Activated CD8-positive, alpha-beta T cell treated with anti-CD3 and anti-CD28 coated beads, Interleukin-2, amount 10 ng/mL, durations not matched to agents 7 days and 5 days (primary cell): Measurements from ENCODE around the gene SIGLEC8. TPM values are rescaled to one million over a fixed set of nuclear protein-coding genes. Genes with fewer than 3 reads are reported as not detected.
A peak's percentile ranks its signal among the peaks of the same experiment; 100 is the strongest.
"Not testable (repeated sequence)": the region's sequence is repeated elsewhere in the genome, so short reads cannot be mapped to it uniquely, and the experiment has no call there.

Experiments used
- ATAC-seq: fragments of 150-1000 bp; cut with Tn5 transposase; one replicate; pipeline ENCODE4 v1.10.0; 2021; ENCODE audit warnings: moderate library complexity
- CTCF ChIA-PET: fragments of 350-600 bp; sonication (Branson Sonifier 250); formaldehyde crosslinking; loops from one replicate; lab custom pipeline; 2021; ENCODE audit warnings: antibody characterized with exemption; lab: Charles Lee
- POLR2A ChIA-PET: fragments of 350-600 bp; sonication (Branson Sonifier 250); formaldehyde crosslinking; loops from one replicate; lab custom pipeline; 2021; ENCODE audit warnings: antibody characterized with exemption; lab: Charles Lee
- DNase-seq: peaks from one replicate; pipeline ENCODE4 v3.0.0-alpha.2; 2020
- H3K27ac Mint-ChIP-seq: one replicate; pipeline ENCODE4 v1.8.0; 2021; ENCODE audit warnings: mild to moderate bottlenecking, mixed read lengths
- H3K27me3 Mint-ChIP-seq: one replicate; pipeline ENCODE4 v1.8.0; 2021; ENCODE audit warnings: low read depth, mixed read lengths
- H3K36me3 Mint-ChIP-seq: one replicate; pipeline ENCODE4 v1.8.0; 2021; ENCODE audit warnings: low read depth, mixed read lengths
- H3K4me1 Mint-ChIP-seq: one replicate; pipeline ENCODE4 v1.8.0; 2021; ENCODE audit warnings: low read depth, mixed read lengths
- H3K4me3 Mint-ChIP-seq: one replicate; pipeline ENCODE4 v1.8.0; 2021; ENCODE audit warnings: mild to moderate bottlenecking, mixed read lengths
- H3K9me3 Mint-ChIP-seq: one replicate; pipeline ENCODE4 v1.8.0; 2022; ENCODE audit warnings: mixed read lengths; ENCODE audit not compliant: insufficient read depth
- total RNA-seq, 2 experiments: library from RNA; stranded (reverse); gene quantifications; one replicate each; pipeline ENCODE4 v1.2.3, GENCODE V29; 2021

The SIGLEC8 gene
- total RNA-seq, 2 experiments from 2014 or later, result not detected

DNA sequence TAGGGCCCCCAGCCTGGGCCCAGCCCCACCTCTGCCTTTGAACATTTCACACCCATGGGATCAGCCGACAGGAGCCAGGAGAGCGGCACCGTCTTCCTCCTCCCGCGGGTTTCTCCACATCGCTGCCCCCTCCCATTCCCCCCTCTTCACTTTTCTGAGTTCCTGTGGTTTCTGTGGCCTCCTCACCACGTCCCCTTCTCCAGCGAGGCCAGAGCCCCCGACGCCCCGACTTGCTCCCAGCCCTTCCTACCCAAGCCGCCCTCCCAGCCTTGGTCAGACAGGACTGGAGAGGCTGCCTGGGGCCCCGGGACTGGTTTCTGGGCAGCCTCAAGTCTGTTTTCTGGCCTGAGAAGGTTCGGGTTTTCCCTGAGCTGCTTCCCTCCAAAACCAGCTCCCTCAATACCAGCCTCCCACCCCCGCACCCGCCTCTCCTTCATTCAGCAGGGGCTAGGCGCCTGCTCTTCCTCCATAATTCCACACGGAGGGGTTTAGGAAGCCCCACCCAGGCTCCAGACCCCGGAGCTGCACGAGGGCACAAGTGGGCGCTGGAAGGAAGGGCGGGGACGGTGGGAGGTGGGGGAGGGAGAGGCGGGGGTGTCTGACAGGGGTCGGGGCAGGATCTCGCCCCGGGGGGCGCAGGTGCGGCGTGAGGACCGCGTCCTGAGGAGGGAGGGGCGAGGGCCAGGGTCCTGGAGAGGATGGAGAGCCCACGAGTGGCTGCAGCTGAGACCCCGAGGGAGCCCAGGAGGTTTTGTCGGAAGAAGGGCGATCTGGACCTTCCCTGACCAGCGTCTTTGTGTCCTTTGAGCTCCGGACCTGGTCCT lies 36.8 kb downstream of the SIGLEC8 start:
- Mint-ChIP-seq H3K9me3 (no peaks in the 10 kb centered on the region), H3K27me3 (peaks cover 19% of the 10 kb centered on the region), H3K36me3 (no peaks in the 10 kb centered on the region), H3K4me1 (peaks cover 23% of the 10 kb centered on the region), H3K27ac (no peak overlapping the region), H3K4me3 (no peak overlapping the region)
- no peak for DNase-seq
- ChIA-PET POLR2A (no interaction called here), CTCF (interaction anchor here (0.5 to 6.7 kb wide), 21 partner anchors 11 to 240 kb away, joined by 3 to 74 read pairs (median 4); partner anchors contain the start of gene NKG7)
- no peak for ATAC-seq

DNA sequence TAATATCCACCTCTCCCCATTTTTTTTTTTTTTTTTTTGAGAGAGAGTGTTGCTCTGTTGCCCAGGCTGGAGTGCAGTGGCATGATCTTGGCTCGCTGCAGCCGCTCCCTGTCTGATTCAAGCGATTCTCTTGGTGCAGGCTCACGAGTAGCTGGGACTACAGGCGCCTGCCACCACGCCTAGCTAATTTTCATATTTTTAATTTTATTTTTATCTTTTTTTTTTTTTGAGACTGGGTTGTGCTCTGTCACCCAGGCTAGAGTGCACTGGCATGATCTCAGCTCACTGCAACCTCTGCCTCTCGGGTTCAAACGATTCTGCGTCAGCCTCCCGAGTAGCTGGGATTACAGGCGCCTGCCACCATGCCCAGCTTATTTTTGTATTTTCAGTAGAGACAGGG lies 37.7 kb downstream of the SIGLEC8 start:
- CTCF ChIA-PET, result interaction anchor here (0.7 to 6.7 kb wide), 9 partner anchors 9 to 221 kb away, joined by 3 to 74 read pairs (median 5); no protein-coding TSS in a partner anchor
- DNase-seq, H3K9me3 Mint-ChIP-seq, POLR2A ChIA-PET, ATAC-seq, H3K36me3 Mint-ChIP-seq, H3K4me3 Mint-ChIP-seq, H3K27ac Mint-ChIP-seq: not testable (repeated sequence)
- H3K27me3 Mint-ChIP-seq, result peaks cover 16% of the 10 kb centered on the region
- H3K4me1 Mint-ChIP-seq, result peaks cover 23% of the 10 kb centered on the region

DNA sequence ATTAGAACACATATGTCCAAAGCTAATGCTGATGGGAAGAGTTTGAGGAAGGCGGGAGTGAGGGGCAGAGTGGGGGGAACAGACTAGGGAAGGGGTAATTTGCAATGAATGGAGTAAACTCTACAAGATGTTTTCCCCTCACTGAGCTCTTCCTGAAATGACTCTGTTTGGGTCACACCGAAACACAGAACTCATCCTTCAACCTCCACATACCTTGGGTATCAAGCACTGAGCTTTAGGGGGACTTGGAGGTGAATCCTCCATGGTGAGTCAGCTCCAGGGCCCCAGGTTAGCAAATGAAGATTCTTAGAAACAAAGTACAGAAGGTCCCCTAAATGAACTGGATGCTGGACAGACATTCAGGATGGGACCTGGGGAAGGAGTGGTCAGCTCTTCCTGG lies 39.5 kb downstream of the SIGLEC8 start:
- no peak for ATAC-seq
- Mint-ChIP-seq H3K27ac (no peak overlapping the region), H3K4me3 (no peak overlapping the region), H3K27me3 (peaks cover 16% of the 10 kb centered on the region), H3K36me3 (no peaks in the 10 kb centered on the region), H3K9me3 (no peaks in the 10 kb centered on the region), H3K4me1 (peaks cover 23% of the 10 kb centered on the region)
- no peak for DNase-seq
- CTCF ChIA-PET, result interaction anchor here (1.1 to 6.7 kb wide), 4 partner anchors 10 to 238 kb away, joined by 3 to 74 read pairs (median 5); no protein-coding TSS in a partner anchor
- POLR2A ChIA-PET, result interaction anchor here (2.2 kb wide), 1 partner anchor 24 kb away, joined by 11 read pairs; no protein-coding TSS in a partner anchor

DNA sequence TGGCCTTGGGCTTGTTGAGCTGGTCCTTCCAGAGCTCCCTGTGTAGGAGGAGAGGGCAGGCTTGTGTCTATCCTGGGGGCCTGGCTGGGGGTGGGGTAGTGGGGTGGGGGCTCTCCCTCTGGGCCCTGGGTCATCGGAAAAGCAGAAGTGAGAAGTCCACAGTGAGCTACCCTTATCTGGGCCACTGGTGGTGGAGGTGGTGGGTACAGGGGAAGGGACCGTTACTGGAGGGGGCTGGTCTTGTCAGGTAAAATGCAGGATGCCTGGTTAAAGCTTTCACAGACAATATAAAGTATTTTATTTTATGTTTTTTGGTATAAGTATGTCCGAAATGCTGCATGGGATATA lies 40.5 kb downstream of the SIGLEC8 start:
- ATAC-seq, result no peak
- ChIA-PET CTCF (interaction anchor here (0.6 to 6.7 kb wide), 9 partner anchors 19 to 242 kb away, joined by 3 to 74 read pairs (median 5); no protein-coding TSS in a partner anchor), POLR2A (interaction anchor here (1.2 to 2.2 kb wide), 2 partner anchors 10 to 23 kb away, joined by 3 to 11 read pairs; no protein-coding TSS in a partner anchor)
- H3K4me1 Mint-ChIP-seq, result peaks cover 23% of the 10 kb centered on the region
- peaks cover 14% of the 10 kb centered on the region for H3K27me3 Mint-ChIP-seq
- H3K27ac Mint-ChIP-seq, result no peak overlapping the region
- no peak overlapping the region for H3K4me3 Mint-ChIP-seq
- H3K9me3 Mint-ChIP-seq, result no peaks in the 10 kb centered on the region
- DNase-seq, result no peak
- H3K36me3 Mint-ChIP-seq, result no peaks in the 10 kb centered on the region

DNA sequence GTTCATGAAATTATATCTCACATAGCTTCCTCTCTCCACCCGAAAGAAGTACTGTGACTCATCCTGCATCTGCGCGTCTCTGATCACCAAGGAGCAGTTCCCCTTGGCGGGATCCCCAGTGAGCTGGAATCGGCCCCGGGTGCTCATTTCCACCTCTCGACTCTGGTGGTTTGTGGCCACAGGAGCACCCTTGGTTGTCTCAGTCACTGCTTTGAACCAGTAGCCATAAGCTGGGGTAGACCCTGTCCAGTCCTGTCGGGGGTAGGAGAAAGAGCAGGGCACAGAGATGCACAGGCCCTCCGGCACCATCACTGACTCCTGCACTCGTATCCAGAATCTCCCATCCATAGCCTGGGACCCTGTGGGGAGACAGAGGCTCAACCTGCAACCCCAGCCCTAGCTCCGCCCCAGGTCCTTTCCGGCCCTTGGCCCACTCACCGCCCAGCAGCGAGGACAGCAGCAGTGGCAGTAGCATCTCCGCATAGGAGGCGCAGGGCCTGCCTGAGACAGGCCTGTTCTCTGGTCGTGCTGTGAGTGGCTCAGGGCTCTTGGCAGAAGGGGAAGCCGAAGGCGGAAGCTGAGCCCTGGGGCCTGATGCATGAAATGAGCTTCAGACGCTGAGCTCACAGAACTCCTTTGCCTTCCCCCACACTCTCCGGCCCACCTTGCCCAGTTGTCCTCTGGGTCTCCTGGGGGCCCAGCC lies 41.0 kb downstream of the SIGLEC8 start, which contains the start of gene SIGLEC10:
SIGLEC10 (minus strand) TSS at position 536 of the 703 bp plus-strand sequence; CDS start at position 475, 61 bp downstream.
- Mint-ChIP-seq H3K9me3 (no peaks in the 10 kb centered on the region), H3K4me1 (peaks cover 23% of the 10 kb centered on the region), H3K36me3 (no peaks in the 10 kb centered on the region), H3K4me3 (peak within 1 kb of the TSS; percentile 40), H3K27ac (no peak within 1 kb of the TSS), H3K27me3 (peaks cover 14% of the 10 kb centered on the region)
- DNase-seq (peak; percentile 50), ATAC-seq (peak; percentile 67)
- ChIA-PET CTCF (interaction anchor here (0.6 to 6.7 kb wide), 10 partner anchors 19 to 244 kb away, joined by 3 to 74 read pairs (median 3); no protein-coding TSS in a partner anchor), POLR2A (interaction anchor here (1.2 to 2.2 kb wide), 2 partner anchors 10 to 22 kb away, joined by 3 to 11 read pairs; no protein-coding TSS in a partner anchor)

DNA sequence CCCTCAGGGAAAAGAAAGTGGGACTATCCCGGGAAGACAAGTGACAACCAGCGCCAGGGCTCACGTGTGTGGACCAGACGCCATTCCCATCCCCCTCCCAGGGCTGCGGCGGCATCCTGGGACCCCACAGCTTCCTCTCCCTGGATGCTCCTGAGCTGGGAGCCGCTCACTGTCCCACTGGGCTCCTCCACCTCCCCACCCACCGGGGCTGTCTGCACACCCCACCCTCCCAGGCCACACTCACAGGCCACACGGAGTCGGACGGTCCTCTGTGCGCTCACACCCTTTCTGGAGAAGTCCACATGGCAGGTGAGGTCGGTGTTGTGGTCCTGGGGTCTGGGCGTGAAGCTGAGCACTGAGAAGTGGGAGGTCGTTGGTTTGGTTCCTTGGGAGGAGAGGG lies 41.8 kb downstream of the SIGLEC8 start:
- not testable (repeated sequence) for H3K36me3 Mint-ChIP-seq, ATAC-seq, H3K9me3 Mint-ChIP-seq, H3K4me3 Mint-ChIP-seq, DNase-seq, H3K27ac Mint-ChIP-seq
- ChIA-PET POLR2A (interaction anchor here (2.2 kb wide), 1 partner anchor 22 kb away, joined by 11 read pairs; no protein-coding TSS in a partner anchor), CTCF (interaction anchor here (1.0 to 6.7 kb wide), 5 partner anchors 18 to 245 kb away, joined by 3 to 74 read pairs (median 5); no protein-coding TSS in a partner anchor)
- Mint-ChIP-seq H3K27me3 (peaks cover 11% of the 10 kb centered on the region), H3K4me1 (peaks cover 20% of the 10 kb centered on the region)

DNA sequence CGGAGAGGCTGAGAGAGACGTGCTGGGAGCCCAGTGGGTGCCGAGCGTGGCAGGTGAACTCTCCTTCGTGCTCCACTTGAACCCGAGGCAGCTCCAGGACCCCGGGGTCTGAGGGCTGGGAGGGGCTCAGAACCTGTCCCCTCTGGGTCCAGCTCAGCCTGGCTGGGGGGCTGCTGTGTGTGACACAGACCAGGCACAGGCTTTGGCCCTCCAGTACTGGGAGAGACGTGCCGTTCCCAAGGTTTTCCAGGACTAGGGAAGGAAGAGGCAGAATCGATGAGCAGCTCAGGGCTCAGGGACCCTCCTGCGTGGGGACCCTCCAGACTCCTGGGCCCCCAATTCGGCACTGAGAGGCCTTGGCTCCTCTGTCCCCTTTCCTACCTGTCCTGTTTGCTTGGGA lies 43.1 kb downstream of the SIGLEC8 start:
- Mint-ChIP-seq H3K27ac (no peak overlapping the region), H3K4me1 (peaks cover 14% of the 10 kb centered on the region), H3K4me3 (no peak overlapping the region), H3K36me3 (no peaks in the 10 kb centered on the region), H3K9me3 (no peaks in the 10 kb centered on the region), H3K27me3 (peaks cover 11% of the 10 kb centered on the region)
- CTCF ChIA-PET, result no interaction called here
- DNase-seq (no peak), ATAC-seq (no peak)
- POLR2A ChIA-PET, result no interaction called here

DNA sequence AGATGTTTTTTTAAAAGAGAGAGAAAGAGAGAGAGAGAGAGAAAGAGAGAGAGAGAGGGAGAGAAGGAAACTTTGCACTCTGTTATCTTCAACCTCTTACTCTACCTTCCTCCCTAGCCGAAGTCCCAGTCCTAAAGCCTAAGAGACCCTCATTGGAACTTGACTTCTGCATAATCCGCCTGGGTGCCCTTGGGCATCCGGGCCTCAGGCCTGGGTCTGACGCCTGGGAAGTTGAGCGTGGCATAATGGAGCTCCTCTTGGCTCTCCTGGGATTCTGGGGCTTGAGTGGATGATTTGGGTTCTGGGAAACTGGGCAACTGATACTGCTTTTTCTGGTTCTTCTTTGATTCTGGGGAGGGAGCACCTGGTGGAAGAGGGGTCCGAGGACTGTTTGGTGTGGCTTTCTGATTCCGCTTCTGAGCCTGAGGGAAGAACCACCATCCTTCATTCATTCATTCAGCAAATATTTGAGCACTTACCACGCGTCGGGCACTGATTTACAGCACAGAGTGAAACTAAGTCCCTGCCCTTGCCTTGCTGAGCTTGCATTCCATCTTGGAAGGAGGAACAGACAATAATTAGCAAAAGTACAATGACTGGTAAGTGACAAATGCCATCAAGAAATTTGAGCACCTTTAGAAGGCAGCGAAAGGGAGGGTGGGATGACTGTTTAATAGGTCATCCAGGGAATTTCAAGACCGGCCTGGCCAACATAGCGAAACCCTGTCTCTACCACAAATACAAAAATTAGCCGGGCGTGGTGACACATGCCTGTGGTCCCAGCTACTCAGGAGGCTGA lies 47.1 kb downstream of the SIGLEC8 start:
- DNase-seq (no peak), ATAC-seq (no peak)
- Mint-ChIP-seq H3K27ac (no peak overlapping the region), H3K36me3 (no peaks in the 10 kb centered on the region), H3K9me3 (no peaks in the 10 kb centered on the region), H3K4me3 (no peak overlapping the region), H3K27me3 (peaks cover 3% of the 10 kb centered on the region), H3K4me1 (peaks cover 8% of the 10 kb centered on the region)
- POLR2A ChIA-PET, result no interaction called here
- CTCF ChIA-PET, result interaction anchor here (1.0 to 5.0 kb wide), 2 partner anchors 11 to 13 kb away, joined by 3 to 28 read pairs; no protein-coding TSS in a partner anchor

DNA sequence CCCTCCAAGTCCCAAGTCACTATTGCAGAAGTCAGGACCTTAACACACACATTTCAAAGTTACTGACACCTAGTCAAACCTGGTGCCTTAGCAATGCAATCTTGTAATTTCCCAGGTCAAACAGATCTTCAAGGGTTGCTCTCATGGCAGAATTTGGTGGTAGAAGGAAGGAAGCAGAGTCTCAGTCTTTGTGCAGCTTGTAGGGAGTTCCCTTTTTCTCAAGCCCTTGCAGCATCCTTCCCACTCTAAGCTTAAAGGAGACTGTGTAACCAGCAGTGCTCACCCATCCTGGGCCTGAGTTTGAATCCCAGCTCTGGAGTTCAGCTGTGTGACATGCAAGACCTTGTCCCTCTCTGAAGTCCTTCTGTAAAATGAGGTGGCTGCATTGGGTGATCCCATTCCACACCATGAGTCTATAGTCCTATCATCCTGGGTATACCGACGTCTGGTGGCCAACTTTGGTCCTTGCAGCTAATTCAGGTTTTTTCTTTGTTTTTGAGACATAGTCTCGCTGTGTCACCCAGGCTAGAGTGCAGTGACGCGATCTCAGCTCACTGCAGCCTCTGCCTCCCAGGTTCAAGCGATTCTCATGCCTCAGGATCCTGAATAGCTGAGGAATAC lies 50.6 kb downstream of the SIGLEC8 start:
- ChIA-PET POLR2A (no interaction called here), CTCF (interaction anchor here (1.0 to 5.0 kb wide), 13 partner anchors 10 to 148 kb away, joined by 3 to 28 read pairs (median 4); no protein-coding TSS in a partner anchor)
- Mint-ChIP-seq H3K4me1 (peaks cover 8% of the 10 kb centered on the region), H3K36me3 (peaks cover 8% of the 10 kb centered on the region), H3K9me3 (peaks cover 6% of the 10 kb centered on the region), H3K27ac (no peak overlapping the region), H3K4me3 (no peak overlapping the region), H3K27me3 (peaks cover 3% of the 10 kb centered on the region)
- DNase-seq (peak; percentile 53), ATAC-seq (peak; percentile 75)

DNA sequence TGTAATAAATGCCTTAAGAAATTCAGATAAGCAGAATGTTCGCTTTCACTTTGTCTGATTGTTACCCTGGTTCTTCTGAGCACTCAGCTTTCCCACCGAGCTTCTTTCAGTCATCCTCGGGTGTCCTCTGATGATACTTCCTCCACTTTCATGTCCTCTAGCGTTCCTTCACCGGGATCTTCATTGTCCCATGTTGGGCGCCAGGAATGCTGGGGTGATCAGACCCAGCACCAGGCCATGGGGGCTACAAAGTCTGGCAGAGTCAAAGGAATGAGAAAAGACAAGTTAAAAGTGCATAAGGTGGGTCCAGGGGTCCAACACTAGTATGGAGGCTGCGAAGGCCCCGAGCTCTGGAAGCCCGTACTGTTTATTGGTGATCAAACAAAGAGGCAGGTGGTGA lies 56.1 kb downstream of the SIGLEC8 start:
- DNase-seq, result no peak
- peaks cover 19% of the 10 kb centered on the region for H3K36me3 Mint-ChIP-seq
- no peaks in the 10 kb centered on the region for H3K27me3 Mint-ChIP-seq
- ChIA-PET CTCF (no interaction called here), POLR2A (no interaction called here)
- H3K27ac Mint-ChIP-seq, result no peak overlapping the region
- H3K4me3 Mint-ChIP-seq, result no peak overlapping the region
- peaks cover 9% of the 10 kb centered on the region for H3K4me1 Mint-ChIP-seq
- no peak for ATAC-seq
- H3K9me3 Mint-ChIP-seq, result peaks cover 17% of the 10 kb centered on the region
